NCI-H2107 treated with DMSO at 0.1 percent for 48 hours (cell line): ENCODE data around the gene GNA15.
"Not testable (repeated sequence)": the region's sequence is repeated elsewhere in the genome, so short reads cannot be mapped to it uniquely, and the experiment has no call there.

ENCODE experiments used
- DNase-seq: peaks from one replicate; lab custom pipeline; 2025; ENCODE audit not compliant: unreplicated experiment; lab: John Stamatoyannopoulos, UW

The GNA15 gene, protein sequence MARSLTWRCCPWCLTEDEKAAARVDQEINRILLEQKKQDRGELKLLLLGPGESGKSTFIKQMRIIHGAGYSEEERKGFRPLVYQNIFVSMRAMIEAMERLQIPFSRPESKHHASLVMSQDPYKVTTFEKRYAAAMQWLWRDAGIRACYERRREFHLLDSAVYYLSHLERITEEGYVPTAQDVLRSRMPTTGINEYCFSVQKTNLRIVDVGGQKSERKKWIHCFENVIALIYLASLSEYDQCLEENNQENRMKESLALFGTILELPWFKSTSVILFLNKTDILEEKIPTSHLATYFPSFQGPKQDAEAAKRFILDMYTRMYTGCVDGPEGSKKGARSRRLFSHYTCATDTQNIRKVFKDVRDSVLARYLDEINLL

DNA sequence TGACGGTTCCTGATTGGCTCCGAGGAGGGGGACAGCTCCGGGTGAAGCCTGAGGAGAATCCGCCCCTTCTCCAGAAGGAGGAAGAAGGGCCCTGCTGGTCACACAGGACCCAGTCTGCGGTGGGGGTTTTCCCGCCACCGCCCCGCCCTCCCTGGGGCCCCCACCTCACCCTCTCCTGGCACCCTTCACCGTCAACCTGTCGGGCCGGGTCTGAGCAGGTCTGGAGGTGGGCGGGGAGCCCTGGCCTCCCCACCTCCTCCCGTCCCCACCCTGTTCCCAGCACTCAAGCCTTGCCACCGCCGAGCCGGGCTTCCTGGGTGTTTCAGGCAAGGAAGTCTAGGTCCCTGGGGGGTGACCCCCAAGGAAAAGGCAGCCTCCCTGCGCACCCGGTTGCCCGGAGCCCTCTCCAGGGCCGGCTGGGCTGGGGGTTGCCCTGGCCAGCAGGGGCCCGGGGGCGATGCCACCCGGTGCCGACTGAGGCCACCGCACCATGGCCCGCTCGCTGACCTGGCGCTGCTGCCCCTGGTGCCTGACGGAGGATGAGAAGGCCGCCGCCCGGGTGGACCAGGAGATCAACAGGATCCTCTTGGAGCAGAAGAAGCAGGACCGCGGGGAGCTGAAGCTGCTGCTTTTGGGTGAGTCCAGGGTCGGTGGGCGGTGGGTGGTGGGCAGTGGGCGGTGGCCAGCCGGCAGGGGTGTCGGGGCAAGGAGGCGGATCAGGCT is at the start of gene GNA15:
Gene GNA15, plus strand, starts transcription at position 73 of the 723 bp plus-strand sequence. Its CDS starts 418 bp downstream, at position 491.
- no peak for DNase-seq

DNA sequence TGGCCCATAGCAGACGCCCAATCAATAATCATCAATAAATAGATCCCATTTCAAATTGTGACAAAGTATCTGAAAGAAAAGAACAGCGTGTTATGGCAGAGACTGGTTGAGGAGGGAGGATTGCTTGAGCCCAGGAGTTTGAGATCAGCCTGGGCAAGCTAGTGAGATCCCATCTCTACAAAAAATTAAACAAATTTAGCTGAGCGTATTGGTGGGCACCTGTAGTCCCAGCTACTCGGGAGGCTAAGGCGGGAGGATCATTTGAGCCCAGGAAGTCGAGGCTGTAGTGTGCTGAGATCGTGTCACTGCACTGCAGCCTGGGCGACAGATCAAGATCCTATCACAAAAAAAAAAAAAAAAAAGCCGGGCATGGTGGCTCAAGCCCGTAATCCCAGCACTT is 48.1 kb upstream of the GNA15 start:
- no peak for DNase-seq

DNA sequence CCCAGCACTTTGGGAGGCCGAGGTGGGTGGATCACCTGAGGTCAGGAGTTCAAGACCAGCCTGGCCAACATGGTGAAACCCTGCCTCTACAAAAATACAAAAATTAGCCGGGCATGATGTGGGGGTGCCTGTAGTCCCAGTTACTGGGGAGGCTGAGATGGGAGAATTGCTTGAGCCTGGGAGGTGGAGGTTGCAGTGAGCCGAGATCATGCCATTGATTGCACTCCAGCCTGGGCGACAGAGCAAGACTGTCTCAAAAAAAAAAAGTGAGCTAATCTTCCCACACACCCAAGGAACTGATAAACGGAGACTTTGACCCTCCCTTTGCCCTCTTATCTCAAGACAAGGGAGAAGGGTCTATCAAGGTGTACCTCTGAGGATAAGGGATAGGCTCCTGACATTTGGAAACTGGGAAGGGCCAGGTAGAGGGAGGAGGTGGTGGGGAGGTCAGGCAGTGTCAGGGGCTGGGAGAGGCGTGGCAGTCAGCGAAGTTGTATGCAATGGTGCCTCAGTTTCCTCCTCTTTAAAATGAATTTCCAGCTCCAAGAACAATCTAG is 46.5 kb upstream of the GNA15 start:
- DNase-seq: not testable (repeated sequence)

DNA sequence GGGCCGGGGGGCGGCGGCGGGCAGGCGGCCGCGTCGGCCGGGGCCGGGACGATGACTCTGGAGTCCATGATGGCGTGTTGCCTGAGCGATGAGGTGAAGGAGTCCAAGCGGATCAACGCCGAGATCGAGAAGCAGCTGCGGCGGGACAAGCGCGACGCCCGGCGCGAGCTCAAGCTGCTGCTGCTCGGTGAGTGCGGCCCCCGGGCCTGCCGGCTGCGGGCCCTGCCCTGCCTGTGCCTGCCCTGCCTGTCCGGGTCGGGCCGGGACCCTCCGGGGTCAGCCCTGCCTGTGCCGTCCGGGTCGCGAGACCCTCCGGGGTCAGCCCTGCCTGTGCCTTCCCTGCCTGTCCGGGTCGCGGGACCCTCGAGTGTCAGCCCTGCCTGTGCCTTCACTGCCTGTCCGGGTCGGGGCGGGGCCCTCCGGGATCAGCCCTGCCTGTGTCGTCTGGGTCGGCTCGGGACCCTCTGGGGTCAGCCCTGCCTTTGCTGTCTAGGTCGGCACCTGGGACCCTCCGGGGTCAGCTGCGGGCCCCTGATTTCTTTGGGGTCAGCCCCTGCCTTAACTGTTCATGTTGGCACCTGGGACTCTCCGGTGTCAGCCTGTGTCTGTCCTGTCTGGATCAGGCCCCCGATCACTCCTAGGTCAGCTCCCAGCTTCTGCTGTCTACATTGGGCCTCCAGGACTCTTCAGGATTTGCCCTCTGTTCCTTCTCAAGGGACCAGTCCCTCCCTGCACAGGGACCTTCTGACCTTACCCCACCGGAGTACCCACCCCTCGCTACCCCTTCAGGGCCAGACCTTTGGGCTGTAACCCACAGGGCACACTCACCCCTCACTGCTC is 41.0 kb upstream of the GNA15 start:
- DNase-seq: no peak

DNA sequence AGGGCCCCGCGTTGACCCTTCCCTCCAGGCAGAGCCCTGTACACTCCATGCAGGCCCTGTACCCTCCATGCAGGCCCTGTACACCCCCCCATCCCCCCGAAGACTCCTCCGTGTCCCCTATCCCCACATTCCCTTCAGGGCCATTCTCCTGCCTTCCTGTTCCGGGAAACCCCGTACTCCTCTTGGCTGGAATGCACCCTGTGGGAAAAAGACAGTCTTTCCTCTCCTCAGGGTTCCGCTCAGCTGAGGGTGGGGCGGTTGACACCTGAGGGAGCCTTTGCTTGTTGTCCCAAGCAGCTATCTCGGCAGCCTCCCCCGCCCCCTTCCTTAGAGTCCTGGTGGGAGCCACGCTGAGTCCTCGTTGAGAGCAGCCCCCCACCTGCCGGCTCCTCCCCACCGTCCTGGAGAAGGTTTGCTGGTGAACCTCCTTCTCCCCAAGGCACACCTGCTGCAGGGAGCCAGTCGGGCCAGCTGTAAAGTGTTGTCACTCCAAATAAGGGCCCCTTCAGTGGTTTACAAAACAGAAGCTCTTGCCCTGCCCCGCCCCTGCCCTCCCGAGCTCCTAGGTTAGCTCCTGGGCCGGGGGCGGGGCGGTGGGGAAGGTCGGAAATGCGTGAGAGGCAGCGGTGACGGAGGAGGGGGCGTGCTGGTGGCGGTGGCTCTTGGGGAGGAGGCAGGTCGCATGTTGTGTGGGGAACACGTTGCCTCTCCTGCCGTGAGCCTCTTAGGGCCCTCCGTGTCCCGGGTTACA is 40.2 kb upstream of the GNA15 start:
- DNase-seq: no peak

DNA sequence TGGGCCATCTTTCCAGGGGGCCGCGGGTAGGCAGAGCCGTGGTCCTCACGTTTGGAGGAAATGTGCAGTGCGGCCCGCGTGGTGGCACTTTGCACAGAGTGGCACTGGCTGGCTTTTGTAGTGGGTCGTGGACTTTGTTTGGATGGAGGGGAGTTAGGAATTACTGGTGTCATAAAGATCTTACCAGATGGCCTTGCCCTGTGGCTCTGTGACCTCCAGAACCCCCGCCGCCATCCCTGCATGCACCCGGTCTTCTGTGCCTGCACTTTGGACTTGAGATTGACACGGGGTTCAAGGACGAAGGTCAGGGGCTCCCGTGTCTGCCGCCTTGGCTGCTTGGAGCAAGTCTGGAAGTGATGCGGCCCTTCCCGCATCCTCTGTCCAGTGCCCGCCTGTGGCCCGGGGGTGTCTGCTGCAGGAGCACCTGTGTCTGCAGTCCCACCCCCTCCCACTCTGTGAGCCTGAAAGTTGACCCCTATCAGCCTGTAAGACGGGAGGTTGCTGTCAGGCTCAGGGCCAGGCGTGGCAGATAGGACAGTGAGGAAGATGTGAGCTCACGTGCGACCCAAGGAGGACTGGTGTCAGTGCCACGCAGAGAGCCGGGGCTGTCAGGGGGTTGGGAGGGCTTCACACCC is 39.4 kb upstream of the GNA15 start:
- no peak for DNase-seq

DNA sequence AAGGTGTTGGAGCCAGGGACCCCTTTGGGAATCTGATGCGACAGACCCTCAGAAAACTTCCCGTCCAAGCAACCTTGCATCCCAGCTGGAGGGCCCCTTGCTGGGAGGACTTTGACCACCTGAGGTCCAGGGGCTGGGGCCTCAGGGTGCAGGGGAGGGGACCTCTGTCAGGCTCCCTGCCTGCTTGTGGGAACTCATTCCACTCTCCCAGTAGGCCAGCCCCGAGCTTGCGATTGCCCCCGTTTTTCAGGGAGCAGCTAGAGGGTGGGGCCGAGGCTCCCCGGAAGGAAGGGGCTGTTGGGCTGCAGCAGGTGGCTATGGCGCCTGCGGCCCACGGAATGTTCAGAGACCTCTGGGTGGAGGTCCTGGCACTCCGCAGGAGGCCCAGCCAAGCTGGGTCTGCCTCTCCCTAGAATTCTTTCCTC is 38.9 kb upstream of the GNA15 start:
- no peak for DNase-seq

DNA sequence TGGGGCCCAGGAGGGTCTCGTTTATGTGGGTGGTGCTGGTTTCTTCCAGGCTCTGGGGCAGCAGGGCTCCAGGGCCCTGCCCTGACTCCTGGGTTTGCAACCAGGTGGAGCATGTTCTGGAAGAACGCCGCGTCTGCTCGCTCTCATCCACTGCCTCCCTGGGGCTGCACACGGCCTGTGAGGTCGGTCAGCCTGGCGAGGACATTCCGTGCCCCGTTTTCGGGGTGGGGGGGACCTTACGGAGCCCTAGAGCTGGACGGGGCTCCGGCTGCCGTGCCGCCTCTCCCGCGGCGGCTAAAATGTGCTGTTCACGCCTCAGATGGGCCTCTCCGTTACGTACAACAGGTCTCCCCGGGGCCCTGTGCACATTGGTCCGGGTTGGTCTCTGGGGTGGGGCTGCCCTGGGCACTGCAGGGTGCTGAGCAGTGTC is 38.4 kb upstream of the GNA15 start:
- DNase-seq: no peak

DNA sequence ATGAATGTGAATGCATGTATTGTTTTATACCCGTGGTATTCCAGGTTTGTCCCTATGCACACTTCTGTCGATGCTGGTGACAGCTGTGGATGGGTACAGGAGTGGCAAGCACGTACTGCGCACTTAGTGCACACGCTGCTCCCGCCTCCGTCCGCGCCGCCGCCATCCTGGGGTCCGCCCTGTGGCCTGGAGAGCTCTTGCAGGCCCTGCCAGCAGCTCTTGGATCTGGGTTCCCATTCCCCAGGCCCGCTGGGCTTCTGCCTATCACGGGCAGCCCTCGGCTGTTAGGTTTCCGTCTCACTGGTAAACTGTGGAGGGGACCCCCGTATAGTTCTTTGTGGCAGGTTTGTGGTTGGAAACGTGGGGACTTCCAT is 37.7 kb upstream of the GNA15 start:
- DNase-seq: no peak

DNA sequence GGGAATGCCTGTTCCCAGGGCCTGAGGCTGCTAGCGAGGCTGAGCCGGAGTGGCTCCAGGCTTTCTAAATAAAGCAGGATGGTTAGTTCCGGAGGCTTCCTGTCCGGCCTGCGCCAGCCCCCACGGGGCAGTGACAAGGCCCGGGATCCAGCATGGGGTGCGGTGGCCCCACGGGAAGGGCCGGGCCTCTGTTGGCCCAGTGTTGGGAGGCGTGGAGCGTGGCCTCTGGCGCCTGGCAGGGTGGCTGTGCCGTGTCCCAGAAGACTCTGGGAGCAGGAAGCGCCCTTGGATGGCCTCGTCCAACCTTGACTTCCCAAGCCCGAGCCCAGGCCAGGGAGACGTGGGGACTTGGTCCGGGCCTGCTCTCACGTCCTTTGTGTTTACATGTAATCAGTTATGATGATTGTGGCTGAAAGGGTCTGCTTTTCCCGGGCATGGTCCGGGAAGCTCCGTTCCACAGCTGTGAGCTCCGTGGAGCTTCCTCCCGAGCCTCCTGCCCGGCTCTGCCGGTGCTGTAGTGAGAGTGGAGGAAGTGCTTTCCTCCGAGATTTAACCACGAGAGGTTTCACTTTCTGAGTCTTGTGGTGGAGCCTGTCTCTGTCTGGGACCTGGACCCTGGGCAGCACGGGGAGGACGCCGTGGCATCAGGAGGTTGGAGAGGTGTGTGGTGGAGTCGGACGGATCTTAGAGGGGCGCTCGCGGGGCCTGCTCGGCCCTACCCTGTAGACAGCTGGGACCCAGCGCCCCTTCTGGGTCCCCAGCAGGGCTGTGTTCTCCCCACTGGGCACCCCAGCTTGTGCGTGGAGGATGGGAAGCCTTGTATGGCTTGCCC is 37.1 kb upstream of the GNA15 start:
- DNase-seq: no peak

DNA sequence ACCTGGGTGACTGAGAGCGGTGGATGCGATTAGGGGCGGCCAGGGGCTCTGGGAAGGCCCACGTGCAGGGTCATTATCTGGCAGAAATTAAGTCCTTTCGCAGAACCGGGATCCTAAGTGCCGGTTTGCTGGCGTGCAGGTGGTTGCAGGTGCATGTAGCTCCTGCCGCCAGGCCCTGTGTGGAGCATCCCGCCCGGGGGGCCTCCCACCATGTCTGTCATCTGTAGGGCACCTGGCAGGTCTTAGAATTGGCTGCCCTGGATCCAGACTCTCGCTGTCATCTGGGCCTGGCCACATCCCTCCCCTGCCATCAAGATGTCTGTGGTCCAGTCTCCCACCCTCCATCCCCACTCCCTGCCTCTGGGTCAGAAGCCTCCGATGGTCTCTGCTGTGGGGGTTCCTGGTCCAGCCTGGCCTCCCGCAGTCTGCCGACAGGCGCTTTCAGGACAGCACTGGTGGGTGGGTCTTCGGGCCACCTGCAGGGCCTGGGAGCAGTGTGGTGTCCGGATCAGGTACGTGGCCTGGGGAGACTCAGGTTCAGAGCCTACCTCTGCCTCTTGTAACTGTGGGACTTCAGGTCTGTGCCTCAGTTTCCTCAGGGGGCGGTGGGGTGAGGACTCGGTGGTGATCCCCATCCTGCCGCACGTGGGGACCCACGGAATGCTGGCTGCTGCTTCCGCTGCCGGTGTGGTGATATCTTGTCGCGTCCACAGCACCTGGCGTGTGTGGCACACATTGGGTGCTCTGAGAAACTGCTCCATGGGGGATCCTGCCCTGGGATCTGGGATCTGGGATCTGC is 36.3 kb upstream of the GNA15 start:
- DNase-seq: no peak

DNA sequence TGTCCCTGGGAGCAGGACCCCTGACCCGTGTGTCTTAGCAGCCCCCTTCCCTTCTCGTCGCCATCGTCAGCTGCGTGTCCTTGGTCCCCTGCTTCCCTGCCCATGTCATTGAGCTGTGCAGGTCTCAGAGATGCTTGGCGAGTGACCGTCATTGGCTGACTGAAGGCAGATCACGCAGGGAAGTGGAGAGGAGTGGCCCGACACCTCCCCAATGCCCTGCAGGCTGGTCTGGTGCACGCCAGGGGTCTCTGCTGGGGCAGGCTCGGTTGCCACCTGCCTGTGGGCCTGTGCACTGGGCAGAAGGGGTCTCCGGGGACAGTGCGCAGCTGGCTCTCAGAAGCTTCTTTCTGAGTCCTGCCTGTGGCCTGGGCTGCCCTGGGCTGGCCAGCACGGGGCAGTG is 35.5 kb upstream of the GNA15 start:
- no peak for DNase-seq

DNA sequence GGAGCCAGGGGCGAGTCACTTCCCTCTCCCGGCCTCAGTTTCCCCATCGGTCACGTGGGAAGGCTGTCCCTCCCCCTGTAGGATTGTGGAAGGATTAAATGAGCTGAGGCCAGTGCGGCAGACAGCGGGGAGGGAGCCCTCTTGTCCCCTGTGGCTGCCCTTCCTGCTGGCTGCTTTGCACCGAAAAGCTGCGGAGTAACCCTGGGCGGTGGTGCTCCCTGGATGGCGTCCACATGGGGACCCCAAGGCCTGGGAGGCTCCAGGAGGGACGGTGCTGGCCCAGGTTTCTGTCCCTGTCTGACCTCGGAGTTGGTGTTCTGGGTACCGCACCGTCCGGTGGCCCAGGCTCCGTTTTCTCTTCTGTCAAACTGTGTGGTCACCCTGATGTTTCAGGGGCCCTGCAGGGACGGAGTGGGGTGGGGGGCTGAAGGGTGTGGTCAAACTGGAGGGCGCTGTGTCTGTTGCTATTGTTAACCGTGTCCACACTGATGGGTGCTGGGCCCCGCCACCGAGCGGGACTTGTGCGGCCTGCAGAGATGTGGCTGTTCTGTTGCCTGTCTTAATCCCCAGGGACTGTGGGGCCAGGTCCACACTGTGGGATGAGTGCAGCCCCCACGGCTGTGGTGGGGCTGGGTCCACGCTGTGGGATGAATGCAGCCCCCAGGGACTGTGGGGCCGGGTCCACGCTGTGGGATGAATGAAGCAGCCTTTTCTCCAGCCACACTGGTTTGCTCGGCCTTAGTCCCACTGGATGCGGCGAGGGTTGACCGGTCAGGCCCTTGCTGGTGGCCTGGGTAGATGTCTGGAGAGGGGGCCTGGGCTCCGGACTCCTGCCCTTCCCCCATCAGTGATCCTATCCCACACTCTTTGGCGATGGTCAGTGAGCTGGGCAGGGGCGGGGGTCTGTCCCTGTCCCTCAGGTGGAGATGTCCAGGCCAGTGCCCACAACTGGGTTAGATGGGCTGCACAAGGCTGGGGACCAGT is 34.8 kb upstream of the GNA15 start:
- no peak for DNase-seq

DNA sequence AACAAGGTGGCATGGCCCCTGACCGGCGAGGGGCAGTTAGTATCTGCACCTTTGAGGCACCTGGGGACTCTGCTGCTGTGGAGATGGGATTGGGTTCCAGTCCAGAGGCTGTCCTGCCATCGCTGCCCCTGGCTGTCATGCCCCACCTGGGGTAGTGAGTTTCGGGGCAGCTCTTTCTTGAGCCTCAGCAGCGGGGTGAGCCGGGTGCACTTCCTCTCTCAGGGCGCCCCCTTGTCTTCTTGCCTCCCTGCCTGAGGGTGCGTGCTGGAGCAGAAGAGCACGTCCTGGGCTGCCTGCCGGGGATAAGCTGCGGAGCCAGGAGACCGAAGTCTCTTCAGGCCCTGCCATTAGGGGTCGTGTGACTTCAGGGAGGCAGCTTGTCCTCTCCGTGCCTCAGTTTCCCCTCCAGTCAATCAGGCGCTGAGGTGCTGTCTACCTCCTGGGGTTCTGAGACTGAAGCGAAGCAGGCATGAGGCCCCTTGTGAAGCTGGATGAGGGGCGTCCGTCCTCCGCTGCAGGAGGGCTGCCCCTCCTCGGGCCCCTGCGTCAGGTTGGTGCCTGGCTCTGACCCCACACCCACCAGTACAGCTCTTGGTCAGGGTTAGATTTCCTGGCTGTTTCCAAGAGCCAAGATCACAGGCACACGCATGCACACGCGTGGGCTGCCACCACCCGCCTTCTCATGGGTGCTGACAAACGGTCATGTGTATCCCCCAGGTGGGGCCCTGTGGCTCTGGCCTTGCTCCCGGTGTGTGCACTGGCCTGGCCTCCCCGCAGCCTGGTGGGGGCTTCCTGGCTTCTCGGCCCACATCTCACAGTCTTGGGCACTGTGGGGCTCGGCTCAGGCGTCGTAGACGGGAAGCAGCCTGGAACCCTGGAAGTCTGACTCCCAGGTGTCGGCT is 33.3 kb upstream of the GNA15 start:
- DNase-seq: no peak

DNA sequence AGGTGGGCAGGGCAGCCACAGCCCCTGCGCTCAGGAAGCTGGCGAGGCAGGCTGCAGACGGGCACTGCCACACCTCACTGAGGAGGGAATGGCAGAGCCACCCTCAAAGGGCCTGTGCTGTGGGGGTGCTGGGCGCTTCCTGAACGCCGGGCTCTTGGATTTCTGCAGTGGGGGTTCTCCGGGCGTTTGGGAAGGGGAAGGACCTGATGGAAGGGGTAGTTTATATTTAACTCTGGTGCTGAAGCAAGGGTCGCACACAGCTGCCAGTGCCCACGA is 31.2 kb upstream of the GNA15 start:
- DNase-seq: no peak
